CD4-positive, alpha-beta T cell treated with Interferon gamma for 1 hour (primary cell): ENCODE results near the gene MAP2K7.
A peak's percentile ranks its signal among the peaks of the same experiment; 100 is the strongest.
"Not testable (repeated sequence)": the region's sequence is repeated elsewhere in the genome, so short reads cannot be mapped to it uniquely, and the experiment has no call there.

Source experiments
- DNase-seq: peaks from one replicate; pipeline ENCODE4 v3.0.0-alpha.2; 2020

The MAP2K7 gene

DNA sequence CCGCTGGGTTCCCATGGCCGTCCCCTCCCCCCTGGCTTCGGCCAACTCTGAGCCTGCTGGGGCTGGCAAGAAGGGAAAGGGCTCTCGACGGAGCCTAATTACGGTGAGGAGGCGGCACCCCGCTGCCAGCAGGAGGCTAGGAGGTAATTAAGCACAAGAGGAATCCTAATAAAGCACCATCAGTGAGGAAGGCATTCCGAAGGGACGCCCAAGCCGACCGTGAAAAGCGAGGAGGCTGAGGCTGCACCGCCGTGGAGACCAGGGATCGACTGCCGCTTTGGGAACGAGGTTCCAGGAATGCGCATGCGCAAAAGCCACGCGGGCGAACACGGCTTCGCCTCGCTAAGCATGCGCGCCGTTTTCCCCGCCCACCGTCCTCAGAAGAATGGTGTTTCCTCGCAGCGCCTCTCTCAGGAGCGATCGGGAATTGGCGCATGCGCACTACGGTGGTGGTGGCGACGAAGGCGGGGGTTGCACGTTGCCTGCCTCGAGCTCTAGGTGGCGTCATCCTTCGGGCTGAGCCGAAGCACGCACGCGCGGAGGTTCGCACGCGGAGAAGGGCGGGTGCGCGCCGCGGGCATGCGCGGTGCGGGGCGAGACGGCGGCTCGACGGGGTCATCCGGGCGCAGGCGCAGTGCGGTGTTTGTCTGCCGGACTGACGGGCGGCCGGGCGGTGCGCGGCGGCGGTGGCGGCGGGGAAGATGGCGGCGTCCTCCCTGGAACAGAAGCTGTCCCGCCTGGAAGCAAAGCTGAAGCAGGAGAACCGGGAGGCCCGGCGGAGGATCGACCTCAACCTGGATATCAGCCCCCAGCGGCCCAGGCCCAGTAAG, at the start of gene MAP2K7:
TSS of gene MAP2K7 (plus strand) at position 634 of the 830 bp plus-strand sequence. CDS start at position 702, 68 bp downstream.
- DNase-seq = peak; percentile 99

DNA sequence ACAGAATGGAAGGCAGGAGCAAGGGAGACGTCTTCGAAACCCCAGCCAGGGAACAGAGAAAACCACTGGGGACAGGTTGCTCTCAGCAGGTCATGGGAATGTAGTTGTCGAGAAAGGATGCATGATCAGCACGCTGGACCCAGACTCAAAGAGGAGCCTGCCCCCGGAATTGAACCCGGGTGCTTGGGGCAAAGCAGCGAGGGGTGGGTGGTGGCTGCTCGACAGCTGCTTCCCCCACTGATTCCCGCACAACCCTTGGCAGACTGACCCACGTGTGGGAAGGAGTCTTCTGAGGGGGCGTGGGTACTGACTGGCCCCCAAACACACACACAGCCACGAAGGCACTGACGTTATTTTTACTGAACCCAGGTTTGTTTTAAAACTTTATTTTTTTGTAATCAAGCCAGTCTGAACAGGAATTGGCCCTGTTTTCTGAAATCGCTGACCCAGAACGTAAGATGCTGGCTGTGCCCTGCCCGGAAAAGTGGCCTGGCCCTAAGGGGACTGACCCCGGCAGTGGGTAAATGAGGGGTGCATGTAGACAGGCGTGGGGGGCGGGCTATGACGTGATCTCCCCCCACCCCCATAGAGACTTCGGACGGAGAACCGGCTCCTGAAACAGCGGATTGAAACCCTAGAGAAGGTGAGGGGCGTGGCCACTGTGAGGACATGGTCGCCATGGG, 48.1 kb upstream of the MAP2K7 start:
- DNase-seq = no peak

DNA sequence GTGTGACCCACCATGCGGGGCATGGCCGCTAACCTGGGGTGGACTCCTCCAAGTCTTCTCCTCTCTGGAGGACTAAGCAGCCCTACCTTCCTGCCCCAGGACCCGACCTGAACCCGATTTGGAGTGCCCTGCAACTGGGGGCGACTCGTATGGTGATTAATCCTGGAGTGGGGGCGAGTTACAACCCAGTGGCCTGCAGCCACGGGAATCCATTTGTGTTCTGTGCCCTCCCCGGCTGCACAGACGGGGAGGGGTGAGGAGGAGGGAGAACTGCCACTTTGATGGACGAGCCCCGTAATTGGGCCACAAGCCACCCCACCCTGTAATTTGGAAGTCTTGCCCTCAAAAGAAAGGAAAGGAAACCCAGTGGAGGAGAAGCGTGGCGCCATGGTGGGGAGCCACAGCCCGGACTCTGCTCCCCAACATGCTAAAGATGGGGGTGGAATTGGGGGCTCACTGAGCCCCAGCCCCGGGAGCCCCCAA, 47.5 kb upstream of the MAP2K7 start:
- no peak for DNase-seq

DNA sequence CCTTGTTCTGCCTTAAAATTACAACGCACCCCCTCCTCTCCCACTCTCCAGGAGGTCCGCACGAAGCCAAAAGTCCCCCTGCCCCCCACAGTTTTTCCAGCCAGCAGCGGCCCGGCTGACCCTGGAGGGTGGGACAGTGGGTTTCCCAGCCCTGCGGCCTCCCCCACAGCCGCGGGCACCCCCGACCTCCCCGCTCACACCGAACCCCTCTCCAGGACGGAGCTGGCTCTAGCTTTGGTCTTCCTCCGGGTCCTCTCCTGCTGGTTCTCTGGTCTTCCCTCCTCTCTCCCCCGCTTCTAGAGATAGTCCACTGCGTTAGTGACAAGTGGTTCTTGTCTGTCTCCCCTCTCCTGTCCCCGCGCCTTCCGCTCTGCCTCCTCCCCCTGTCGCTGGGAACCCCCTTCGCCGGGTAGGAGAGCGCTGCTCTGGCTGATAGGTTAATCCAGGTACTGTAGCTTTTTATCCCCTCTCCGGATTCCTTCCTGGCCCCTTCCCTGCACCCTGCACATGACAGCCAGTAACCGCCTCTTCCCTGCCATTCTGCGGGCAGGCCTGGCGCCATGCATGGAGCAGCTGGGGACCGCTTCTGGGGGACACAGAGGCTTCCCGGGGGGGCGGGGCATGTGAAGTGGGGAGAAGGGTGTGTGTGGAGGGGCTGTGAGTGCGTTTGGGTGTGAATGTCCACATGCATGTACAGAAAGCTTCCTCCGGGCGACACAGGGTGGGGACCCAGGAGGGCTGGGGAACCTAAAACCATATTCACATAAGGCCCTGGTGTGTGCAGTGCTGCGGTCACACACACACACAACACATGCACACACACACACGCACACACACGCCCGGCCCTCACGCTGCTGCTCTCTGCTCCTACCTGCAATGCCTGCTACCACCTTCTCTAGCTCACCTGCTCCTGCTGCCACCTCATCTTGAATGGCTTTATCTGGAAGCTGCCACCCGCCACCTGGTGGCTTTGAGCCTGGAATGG, 46.7 kb upstream of the MAP2K7 start:
- no peak for DNase-seq

DNA sequence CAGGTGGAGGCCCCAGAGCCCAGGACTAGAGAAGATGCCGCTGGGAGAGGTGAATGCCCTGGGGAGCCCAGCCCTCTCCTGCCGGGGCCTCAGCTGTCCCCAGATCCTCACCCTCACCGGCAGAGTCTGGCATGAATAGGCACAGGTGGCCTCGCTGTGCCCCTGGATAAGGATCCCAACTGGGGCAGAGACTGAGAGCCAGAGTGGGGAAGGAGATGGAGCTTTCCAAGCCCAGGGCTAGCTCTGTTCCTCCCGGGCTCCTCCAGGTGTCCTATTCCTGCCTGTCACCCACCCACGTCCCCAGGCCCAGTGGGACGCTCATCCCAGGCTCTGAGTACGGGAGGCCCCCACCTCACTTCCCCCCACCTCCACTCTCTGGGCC, 46.0 kb upstream of the MAP2K7 start:
- DNase-seq = no peak

DNA sequence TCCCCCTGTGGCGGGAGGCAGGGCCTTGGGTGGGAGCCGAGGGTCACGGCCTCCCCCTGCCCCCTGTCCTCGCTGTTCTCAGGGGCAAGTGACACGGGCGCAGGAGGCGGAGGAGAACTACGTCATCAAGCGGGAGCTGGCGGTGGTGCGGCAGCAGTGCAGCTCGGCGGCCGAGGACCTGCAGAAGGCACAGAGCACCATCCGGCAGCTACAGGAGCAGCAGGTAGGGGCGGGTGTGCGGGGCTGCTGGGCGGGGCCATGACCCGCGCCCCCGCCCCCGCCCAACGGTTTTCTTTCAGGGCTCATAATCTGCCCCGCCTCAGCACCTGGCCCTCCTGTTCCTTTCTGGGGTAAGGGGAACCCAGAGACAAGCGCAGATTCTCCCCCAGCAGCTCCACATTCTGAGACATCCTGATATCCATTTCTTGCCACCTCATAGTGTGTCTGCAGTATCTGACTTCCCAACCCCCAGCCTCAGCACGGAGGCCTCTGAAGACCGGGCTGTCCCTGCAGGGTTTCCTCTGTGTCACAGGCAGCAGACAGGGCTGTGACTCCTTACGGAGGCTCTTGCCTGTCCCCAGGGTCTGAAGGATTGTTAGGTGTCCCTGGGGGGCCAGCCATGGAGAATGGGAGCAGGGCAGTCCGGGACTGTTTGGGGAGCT, 45.4 kb upstream of the MAP2K7 start:
- DNase-seq = peak; percentile 11

DNA sequence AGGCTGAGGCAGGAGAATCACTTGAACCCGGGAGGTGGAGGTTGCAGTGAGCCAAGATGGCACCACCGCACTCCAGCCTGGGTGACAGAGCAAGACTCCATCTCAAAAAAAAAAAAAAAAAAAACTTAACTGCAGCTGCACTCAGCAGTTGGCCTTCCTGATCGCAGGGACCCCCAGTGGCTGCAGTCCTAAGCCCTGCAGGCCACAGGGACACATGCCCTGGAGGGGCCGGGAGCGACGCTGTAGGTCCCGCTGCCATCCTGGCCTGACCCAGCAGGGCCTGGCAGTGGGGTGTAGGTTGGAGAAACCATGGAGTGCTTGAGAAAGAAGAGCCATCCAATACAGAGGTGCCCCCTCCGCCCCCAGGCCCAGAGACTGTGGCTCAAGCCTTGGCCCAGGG, 44.6 kb upstream of the MAP2K7 start:
- DNase-seq = not testable (repeated sequence)

DNA sequence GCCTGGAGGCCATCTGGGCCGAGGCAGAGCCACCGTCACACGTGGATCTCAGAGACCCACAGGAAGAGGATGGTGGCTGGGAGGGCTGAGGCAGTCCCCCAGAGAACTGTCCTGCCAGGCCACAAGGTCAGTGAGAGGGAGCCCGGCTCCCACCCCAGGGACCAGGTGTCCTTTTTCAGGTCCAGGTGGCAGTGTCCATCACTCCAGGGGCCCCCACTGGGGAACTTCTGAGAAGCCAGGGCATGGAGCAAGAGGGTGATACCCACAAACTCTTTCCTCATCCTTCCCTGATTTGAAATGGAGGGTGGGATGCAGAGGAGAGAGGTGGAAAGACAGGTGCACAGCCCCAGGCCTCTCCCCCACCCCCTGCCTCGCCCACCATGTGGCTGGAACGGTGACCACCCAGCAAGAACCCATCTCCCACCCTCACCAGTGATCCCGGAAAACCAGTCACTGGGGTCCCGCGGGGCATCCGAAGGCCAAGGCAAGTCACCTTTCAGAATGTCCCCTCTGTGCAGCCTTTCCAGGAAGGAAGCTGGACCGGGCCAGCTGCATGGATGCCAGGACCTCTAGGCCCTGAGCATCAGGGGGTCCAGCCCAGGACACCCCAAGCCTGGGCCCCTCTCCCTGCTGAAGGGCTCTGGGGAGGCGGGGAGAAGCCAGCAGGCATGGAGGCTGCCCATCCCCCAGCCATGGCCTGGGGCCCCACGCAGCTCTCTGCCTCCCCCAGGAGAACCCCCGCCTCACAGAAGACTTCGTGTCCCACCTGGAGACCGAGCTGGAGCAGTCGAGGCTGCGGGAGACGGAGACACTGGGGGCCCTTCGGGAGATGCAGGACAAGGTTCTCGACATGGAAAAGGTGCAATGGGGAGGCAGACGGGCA, 43.6 kb upstream of the MAP2K7 start:
- DNase-seq = no peak

DNA sequence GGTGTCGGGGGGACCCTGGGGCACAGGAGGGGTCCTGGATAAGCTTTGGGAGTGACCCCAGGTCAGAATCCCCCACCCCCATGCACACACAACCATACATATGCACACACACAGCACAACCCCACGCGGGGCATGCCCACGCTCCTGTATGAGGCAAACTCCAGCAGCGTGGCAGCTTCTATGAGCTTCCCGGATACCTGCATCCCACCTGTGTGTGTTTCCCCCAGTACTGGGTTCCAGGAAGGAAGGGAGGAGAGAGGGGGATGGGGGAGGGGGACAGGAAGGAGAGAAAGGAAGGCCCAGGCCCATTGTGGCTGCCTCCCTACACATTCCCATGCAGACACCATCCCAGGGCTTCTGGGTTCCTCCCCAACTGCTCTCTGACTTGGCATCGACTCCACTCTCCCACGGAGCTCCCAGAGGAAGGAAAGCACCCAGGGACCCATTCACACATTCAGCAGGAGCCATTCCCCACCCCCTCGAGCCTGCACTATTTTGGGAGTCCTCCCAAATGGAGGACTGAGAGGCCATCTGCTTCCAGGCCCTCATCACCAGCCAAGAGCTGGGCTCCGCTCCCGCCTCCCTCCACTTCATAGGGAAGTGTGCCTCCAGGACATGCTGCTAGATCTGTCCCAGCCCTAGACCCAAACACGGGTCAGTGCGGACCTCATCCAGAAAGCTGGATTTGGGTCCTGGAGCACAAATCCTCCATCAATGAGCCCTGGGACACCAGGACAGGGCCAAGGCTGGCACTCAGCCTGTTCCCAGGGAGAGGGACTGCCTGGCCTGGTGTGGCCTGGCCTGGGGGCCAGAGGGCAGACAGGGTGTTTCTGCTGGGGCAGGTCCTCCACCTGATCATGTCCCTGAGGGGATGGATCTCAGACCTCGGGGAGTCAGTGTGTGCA, 42.7 kb upstream of the MAP2K7 start:
- DNase-seq = no peak

DNA sequence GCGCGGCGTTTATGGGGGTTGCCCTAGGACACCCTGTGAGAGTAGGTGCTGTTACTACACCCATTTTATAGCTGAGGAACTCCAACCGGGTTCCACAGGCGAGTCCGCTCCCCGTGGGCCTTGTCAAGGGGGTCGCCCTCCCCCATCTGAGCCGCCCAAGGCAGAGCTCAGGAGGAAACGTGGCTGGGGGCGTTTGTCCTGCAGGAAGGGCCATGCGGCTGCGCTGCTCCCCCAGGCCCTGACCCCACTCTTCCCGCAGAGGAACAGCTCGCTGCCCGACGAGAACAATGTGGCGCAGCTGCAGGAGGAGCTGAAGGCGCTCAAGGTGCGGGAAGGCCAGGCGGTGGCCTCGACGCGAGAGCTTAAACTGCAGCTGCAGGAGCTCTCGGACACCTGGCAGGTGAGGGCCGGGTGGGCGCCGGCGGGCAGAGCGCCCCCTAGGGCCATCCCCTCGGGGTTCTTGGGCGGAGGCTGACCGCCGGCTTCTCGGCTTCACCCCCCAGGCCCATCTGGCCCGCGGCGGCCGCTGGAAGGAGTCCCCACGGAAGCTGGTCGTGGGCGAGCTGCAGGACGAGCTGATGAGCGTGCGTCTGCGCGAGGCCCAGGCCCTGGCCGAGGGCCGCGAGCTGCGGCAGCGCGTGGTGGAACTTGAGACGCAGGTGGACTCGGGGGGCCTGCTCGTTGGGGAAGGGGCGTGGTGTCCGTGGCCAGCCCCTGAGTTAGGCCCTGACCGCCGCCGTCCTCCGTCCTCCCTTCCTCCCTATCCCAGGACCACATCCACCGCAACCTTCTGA, 41.9 kb upstream of the MAP2K7 start:
- no peak for DNase-seq

DNA sequence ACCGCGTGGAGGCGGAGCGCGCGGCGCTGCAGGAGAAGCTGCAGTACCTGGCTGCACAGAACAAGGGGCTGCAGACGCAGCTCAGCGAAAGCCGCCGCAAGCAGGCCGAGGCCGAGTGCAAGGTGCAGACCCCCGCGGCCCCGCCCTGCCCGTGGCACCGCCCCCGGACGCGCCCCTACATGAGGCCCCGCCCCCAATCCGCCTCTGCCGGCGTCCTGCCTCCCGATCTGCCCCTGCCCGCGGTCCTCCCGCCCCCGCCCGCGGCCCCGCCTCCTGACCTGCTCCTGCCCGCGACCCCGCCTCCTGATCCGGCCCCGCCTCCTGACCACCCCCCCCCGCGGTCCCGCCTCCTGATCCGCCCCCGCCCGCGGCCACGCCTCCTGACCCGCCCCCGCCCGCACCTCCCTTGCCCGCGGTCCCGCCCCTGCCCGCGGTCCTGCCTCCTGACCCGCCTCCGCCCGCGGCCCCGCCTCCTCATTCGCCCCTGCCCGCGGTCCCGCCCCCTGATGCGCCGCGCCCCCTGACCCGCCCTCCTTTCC, 41.2 kb upstream of the MAP2K7 start:
- peak; percentile 79 for DNase-seq

DNA sequence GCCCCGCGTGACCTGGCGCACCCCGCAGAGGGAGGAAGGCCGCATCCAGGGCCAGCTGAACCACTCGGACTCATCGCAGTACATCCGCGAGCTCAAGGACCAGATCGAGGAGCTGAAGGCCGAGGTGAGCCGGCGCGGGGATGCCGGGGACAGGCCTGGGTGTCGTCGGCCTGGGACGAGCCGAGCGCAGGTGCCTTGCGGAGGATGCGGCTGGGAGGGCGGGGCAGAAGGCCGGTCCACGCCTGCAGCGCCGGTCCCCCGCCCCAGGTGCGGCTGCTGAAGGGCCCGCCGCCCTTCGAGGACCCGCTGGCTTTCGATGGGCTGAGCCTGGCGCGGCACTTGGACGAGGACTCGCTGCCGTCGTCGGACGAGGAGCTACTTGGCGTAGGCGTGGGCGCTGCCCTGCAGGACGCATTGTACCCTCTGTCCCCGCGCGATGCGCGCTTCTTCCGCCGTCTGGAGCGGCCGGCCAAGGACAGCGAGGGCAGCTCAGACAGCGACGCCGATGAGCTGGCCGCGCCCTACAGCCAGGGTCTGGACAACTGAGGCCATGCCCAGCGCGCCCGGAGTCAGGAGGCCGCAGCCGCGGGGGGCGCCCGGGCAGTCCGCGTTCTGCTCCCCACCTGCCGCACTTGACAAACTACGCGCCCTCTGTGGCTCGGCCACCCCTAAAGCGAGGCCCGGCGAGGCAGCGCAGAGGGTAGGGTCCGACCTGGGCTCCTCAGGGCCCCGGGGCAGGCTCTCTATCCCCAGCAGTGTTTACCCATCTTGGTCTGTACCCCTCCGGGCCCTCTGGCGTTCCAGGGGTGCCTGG, 40.3 kb upstream of the MAP2K7 start:
- no peak for DNase-seq

DNA sequence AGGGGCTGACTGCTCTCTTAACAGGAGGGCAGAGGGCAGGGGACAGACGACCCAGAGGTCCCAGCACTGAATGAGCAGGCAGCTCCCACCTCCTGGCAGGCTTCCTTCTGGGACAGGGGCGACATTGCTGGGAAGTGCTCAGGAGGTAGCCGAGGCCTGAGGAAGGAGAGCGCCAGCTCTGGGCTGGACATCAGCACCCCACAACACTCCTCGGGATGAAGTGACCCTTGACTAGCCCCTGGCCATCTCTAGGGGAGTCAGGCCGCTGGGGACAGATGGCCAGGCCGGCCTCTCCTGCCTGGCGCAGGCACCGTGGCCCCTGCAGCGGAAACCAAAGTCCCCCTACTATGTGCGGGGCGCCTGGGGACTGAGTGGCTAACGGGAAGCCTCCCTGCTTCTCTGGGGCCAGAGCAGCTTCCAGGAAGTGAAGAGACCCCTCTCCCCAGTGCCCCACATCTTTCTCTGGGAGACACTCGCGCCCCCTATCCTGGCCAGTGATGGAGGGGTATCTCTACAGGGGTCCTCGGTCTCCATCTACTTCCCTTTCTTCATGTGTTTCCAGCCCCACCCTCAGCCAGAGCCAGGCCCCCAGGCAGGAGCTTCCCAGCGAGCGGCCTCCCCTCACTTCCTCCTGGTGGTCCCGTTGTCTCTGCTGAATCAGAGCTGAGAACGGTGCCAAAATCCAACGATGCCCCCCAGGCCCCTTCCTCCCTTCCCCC, 39.5 kb upstream of the MAP2K7 start:
- no peak for DNase-seq

DNA sequence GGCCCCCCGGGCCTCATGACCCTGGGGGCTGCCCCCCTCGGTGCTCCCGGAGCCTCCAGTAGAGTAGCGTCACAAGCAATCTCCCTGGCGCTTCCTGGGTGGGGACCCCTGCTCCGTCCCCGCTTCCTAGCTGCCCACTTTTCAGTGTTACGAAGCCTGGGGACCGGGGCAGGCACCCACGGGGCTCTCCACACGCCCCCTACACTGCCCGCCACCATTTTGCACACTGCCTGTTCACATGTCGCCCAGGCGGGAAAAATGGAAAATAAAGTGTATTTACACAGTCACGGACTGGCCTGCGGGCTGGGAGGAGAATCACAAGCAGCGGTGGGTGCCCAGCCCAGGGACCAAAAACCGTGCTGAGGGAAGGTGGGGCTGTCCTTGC, 39.0 kb upstream of the MAP2K7 start:
- no peak for DNase-seq

DNA sequence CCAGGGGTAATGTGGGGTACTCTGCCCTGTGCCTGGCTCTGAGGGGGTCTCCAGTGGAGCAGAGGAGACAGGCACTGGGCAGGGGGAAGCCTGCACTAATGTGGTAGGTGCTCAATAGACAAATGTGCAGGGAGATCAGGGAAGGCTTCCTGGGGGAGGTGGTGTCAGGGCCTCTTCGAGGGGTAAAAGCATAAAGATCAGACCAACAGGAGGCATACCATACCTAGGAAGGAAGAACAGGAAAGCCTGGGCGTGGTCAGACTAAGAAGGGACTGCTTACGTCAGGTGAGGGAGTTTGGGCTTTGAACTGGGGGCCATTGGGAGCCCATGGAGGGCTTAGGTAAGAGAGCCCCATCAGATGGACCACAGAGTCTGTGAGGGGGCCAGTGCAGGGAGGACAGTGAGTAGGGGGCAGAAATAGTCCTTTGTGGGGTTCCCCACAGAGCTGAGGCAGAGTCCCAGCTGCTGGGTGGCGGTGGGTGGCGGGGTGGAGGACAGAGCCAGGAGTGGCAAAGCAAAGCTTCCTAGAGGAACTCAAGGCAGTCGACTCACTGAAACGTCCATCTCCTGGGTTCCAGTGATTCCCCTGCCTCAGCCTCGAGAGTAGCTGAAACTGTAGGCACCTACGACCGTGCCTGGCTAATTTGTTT, 38.3 kb upstream of the MAP2K7 start:
- DNase-seq = no peak

DNA sequence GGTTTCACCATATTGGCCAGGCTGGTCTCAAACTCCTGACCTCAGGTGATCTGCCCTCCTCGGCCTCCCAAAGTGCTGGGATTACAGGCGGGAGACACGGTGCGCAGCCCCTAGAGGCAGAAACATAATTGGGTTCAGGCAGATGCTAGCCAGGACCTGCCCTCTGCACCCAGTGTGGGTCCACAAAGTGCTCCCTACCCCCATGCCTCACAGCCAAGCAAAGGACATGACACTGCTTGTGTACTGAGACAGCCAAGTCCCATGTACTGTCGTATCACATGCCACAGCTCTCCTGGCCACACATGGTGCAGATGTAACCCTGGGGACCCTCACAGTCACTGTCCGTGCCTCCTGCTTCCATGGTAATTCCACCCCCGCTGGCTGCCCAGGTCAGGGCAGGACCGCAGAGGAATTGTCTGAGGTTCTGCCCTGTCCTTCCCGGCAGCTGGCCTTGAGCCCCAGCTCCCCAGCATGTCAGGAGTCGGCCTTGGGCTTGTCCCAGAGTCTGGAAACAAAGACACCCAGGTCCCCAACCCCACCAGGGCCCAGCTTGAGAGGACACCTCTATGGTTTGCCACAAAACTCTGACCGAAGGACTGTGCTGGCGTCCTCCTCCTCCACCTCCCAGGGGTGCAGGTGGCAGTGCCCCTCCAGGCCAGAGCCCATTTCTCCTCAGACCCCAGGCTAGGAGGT, 37.1 kb upstream of the MAP2K7 start:
- no peak for DNase-seq
